GM12864 (cell line): ENCODE measurements around the gene HEG1.

Experiments used
- DNase-seq: peaks from one replicate; pipeline ENCODE4 v3.0.0-alpha.2; 2011; ENCODE audit warnings: low read depth
- H3K4me3 ChIP-seq: 2 replicates; pipeline ENCODE4 v1.5.1; 2011; ENCODE audit warnings: mild to moderate bottlenecking, low read depth, low read length, control low read depth
- CTCF ChIP-seq: IDR thresholded peaks from 2 replicates; pipeline ENCODE4 v1.5.1; 2011; ENCODE audit warnings: low read depth, mild to moderate bottlenecking, moderate library complexity, low read length, control low read depth, inconsistent platforms; ENCODE audit errors: missing control alignments

Gene HEG1

DNA sequence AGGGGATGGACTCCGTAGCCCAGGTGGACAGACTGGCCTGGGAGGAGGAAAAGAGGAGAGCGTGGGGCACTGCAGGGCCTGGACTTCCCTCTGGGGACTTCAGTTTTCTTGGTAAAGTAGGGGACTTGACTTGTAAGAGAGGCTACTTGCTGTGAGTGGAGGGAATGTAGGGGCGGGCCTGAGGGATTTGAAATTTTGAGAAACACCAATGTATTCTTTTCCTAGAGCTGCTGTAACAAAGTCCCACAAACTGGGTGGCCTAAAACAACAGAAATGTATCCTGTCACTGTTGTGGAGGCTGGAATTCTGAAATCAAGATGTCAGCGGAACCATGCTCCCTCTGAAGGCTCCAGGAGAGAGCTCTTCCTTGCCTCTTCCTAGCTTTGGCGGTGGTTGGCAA, 5.8 kb upstream of the HEG1 start:
- H3K4me3 ChIP-seq: no peak overlapping the region
- no peak for DNase-seq
- no peak for TF ChIP-seq CTCF

DNA sequence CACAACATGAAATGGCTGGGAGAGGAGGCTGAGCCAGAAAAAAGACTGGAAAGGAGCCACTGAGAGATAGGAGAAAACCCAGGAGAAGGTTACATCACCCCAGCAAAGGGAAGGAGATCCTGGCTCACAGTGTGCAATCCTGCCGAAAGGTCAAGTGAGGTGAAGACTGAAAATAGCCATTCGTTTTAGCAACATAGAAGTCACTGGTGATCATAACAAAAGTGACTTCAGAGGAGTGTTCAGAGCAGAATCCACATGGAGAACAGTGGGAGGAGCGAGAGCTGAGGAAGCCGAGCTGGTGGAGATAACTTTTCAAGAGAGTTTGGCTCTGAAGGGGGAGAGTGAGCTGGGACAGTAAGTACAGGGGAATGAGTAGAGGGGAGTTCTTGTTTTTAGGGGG, 5.4 kb upstream of the HEG1 start:
- DNase-seq: no peak
- no peak overlapping the region for H3K4me3 ChIP-seq
- TF ChIP-seq CTCF: no peak

DNA sequence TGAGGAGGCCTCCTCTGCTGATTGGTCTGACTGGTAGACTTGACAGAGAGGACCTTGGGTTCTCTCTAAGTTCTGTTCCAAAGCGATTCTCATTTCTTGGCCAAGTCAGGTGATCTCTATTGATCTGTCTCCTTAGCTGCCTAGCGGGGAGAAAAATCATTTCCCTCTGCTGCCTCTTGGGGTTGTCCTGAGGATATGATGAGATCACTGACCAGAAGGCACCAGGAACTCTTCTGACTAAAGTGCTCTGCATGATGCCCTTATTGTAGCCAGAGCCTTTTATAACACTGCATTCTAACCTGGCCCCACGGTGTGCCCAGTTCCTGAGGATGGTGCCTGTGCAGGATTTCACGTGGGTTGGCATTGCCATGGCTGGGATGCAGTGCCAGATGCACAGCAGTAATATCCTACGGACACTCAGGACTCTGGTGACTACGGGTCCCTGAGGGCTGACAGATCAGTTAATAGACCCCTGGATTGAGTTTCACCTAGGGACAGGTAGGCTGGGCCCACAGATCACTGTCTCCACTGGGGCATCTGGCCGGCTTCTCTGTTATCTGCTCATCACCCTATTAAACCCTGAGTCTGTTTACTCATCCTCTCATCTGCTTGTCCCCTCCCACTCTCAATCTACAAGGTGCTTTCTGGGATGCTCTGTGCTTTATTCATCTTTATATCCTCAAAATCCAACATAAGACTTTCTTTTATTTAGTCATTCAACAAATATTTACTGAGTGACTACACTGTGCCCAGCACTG, 3.9 kb upstream of the HEG1 start:
- no peak overlapping the region for H3K4me3 ChIP-seq
- TF ChIP-seq CTCF: no peak
- no peak for DNase-seq

- no peak for TF ChIP-seq CTCF
- no peak overlapping the region for H3K4me3 ChIP-seq
- no peak for DNase-seq
These were observed 3.2 kb upstream of the HEG1 start for GRCh38 chr3:125058959-125059358.

GRCh38 chr3:125058529-125058928, 2.7 kb upstream of the HEG1 start:
- no peak for DNase-seq
- TF ChIP-seq CTCF: no peak
- no peak overlapping the region for H3K4me3 ChIP-seq

DNA sequence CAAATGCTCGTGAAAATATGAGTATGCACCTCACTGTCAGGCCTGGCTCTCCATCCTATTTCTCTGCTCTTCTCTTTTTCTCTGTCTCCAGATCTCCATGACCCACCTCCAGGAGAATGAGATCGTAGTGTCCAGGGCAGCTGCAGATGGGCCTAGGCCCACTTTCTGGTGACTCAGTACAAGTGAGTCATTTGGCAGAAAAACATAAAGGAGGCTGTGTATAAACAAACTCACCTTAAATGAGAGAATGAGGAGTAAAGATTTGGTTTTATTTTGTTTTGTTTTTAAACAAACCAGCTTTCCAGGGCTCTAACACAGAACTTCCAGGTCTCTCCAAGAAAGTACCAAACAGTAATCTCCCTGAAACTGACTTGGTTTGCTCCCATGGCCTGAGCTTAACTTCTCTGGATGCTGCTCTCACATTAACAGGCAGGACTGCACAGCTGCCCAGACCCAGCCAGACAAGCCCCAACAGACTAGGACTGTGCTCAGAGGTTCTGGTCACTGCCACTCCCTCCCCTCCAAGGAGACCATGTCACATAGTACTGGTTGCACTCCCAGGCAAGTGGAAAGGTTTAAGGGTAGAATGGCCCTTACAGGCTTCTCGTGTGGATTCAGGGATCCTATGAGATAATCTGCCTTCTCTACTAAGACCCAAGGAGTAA, 1.5 kb upstream of the HEG1 start:
- DNase-seq: no peak
- TF ChIP-seq CTCF: no peak
- H3K4me3 ChIP-seq: no peak overlapping the region

DNA sequence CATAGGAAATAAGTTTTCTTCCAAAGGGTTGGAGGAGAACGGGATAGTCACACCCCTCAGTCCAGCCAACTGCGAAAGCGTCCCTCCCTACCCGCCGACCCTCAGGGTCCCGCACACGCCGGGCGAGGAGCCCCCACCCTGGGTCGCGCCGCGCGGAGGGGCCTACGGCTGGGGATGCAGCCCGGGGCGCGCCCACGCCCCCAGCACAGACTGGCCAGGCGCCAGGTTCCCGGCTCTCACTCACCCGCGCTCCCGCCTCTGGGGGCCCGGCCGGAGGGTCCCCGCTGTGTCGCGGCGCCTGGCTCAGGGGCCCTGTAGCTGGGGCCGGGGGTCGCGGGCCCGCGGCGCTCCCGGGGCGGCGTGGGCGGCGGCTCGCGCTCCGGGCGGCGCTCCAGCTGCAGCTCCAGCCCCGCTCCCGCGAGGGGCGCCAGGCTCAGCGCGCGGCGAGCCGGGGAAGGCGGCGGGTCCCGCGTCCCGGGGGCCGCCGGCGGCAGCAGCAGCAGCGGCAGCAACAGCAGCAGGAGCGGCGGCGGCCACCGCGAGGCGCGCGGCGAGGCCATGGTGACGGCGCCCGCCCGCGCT, 375 bp downstream of the HEG1 start:
- no peak for DNase-seq
- peak overlapping the region; percentile 81 for H3K4me3 ChIP-seq
- peak; percentile 13 for TF ChIP-seq CTCF
